Stimulated activated naive CD4-positive, alpha-beta T cell treated with Interleukin-2 at 50 U/mL for 16 hours (primary cell): ENCODE measurements around the gene PLXND1.

Experiments used
- DNase-seq: peaks from one replicate; lab custom pipeline; 2025; lab: John Stamatoyannopoulos, UW

Gene PLXND1

GRCh38 chr3:129584631-129585030, 21.8 kb downstream of the PLXND1 start:
- DNase-seq = no peak

GRCh38 chr3:129583289-129583688, 23.2 kb downstream of the PLXND1 start:
- DNase-seq = no peak

- DNase-seq = no peak
These were observed 23.7 kb downstream of the PLXND1 start for GRCh38 chr3:129582799-129583198.

- DNase-seq = no peak
These were observed 24.9 kb downstream of the PLXND1 start for GRCh38 chr3:129581623-129582022.

GRCh38 chr3:129579991-129580390, 26.5 kb downstream of the PLXND1 start:
- DNase-seq = no peak

- DNase-seq = no peak
These were observed 28.3 kb downstream of the PLXND1 start for GRCh38 chr3:129577925-129578786.

- no peak for DNase-seq
These were observed 29.1 kb downstream of the PLXND1 start for GRCh38 chr3:129577366-129577765.

- peak; percentile 27 for DNase-seq
These were observed 29.7 kb downstream of the PLXND1 start for GRCh38 chr3:129576514-129577352.

GRCh38 chr3:129575997-129576384, 30.5 kb downstream of the PLXND1 start:
- no peak for DNase-seq

- no peak for DNase-seq
These were observed 31.1 kb downstream of the PLXND1 start for GRCh38 chr3:129575233-129575996.

GRCh38 chr3:129574206-129574605, 32.3 kb downstream of the PLXND1 start:
- no peak for DNase-seq

GRCh38 chr3:129573493-129573892, 33.0 kb downstream of the PLXND1 start:
- DNase-seq = no peak

- DNase-seq = no peak
These were observed 33.9 kb downstream of the PLXND1 start for GRCh38 chr3:129572603-129573002.

GRCh38 chr3:129571605-129572547, 34.6 kb downstream of the PLXND1 start:
- DNase-seq = no peak

- DNase-seq = no peak
These were observed 36.6 kb downstream of the PLXND1 start for GRCh38 chr3:129569856-129570255.

- DNase-seq = no peak
These were observed 38.5 kb downstream of the PLXND1 start for GRCh38 chr3:129567939-129568338.

GRCh38 chr3:129567176-129567705, 39.2 kb downstream of the PLXND1 start:
- no peak for DNase-seq

- no peak for DNase-seq
These were observed 40.6 kb downstream of the PLXND1 start for GRCh38 chr3:129565902-129566301.

GRCh38 chr3:129564981-129565644, 41.4 kb downstream of the PLXND1 start:
- DNase-seq = no peak

- no peak for DNase-seq
These were observed 42.5 kb downstream of the PLXND1 start for GRCh38 chr3:129563850-129564535.
